Mesothelial cell of epicardium (in vitro differentiated cells): ENCODE results near the gene KDM4B. TPM values are rescaled to one million over a fixed set of nuclear protein-coding genes. Genes with fewer than 3 reads are reported as not detected.

Experiments
- DNase-seq, 2 experiments: peaks; one replicate each; pipeline ENCODE4 v3.0.0; 2021; ENCODE audit warnings: low spot score in 2 of 2; ENCODE audit not compliant: unreplicated experiment in 2 of 2
- H3K27ac Mint-ChIP-seq: 2 replicates; pipeline ENCODE4 v1.8.0; 2021; ENCODE audit warnings: mixed read lengths
- H3K27me3 Mint-ChIP-seq: 2 replicates; pipeline ENCODE4 v1.8.0; 2021; ENCODE audit warnings: low read depth, mixed read lengths
- H3K36me3 Mint-ChIP-seq: 2 replicates; pipeline ENCODE4 v1.8.0; 2021; ENCODE audit warnings: mixed read lengths
- H3K4me1 Mint-ChIP-seq: 2 replicates; pipeline ENCODE4 v1.8.0; 2021; ENCODE audit warnings: mixed read lengths
- H3K4me3 Mint-ChIP-seq: 2 replicates; pipeline ENCODE4 v1.8.0; 2021; ENCODE audit warnings: mild to moderate bottlenecking, moderate library complexity, mixed read lengths
- H3K9me3 Mint-ChIP-seq: 2 replicates; pipeline ENCODE4 v1.8.0; 2021; ENCODE audit warnings: mixed read lengths
- CTCF ChIP-seq: fragments of 200-600 bp; sonication (generic); IDR thresholded peaks from one replicate; pipeline ENCODE4 v1.5.0; 2021; ENCODE audit warnings: antibody characterized with exemption; ENCODE audit not compliant: unreplicated experiment
- total RNA-seq: library from RNA; stranded (reverse); gene quantifications from 3 replicates; pipeline ENCODE4 v1.2.1, GENCODE V29; 2021

KDM4B gene
- total RNA-seq, 1 donor from 2014 or later, result 80.5 TPM

- Mint-ChIP-seq H3K4me3 (no peak overlapping the region), H3K4me1 (peaks cover 7% of the 10 kb centered on the region), H3K36me3 (peaks cover 20% of the 10 kb centered on the region), H3K27me3 (no peaks in the 10 kb centered on the region), H3K9me3 (no peaks in the 10 kb centered on the region), H3K27ac (no peak overlapping the region)
- TF ChIP-seq CTCF, result no peak
- no peak for DNase-seq
Measured at GRCh38 chr19:5076440-5077208, 107.7 kb downstream of the KDM4B start.

GRCh38 chr19:5077209-5077515 lies 108.2 kb downstream of the KDM4B start:
- Mint-ChIP-seq H3K36me3 (peaks cover 20% of the 10 kb centered on the region), H3K4me1 (peaks cover 7% of the 10 kb centered on the region), H3K27ac (no peak overlapping the region)

GRCh38 chr19:5078182-5078581 lies 109.3 kb downstream of the KDM4B start:
- no peaks in the 10 kb centered on the region for H3K27me3 Mint-ChIP-seq
- TF ChIP-seq CTCF, result no peak
- peaks cover 21% of the 10 kb centered on the region for H3K36me3 Mint-ChIP-seq
- H3K27ac Mint-ChIP-seq, result no peak overlapping the region
- H3K4me1 Mint-ChIP-seq, result peaks cover 10% of the 10 kb centered on the region
- H3K4me3 Mint-ChIP-seq, result no peak overlapping the region
- no peaks in the 10 kb centered on the region for H3K9me3 Mint-ChIP-seq
- DNase-seq, result no peak

More at GRCh38 chr19:5077209-5077515, 108.2 kb downstream of the KDM4B start:
- Mint-ChIP-seq H3K4me3 (no peak overlapping the region), H3K9me3 (no peaks in the 10 kb centered on the region), H3K27me3 (no peaks in the 10 kb centered on the region)
- DNase-seq, result no peak
- TF ChIP-seq CTCF, result no peak

GRCh38 chr19:5078666-5079065 lies 109.8 kb downstream of the KDM4B start:
- TF ChIP-seq CTCF, result no peak
- H3K27ac Mint-ChIP-seq, result no peak overlapping the region
- no peak for DNase-seq
- no peak overlapping the region for H3K4me3 Mint-ChIP-seq
- no peaks in the 10 kb centered on the region for H3K9me3 Mint-ChIP-seq
- no peaks in the 10 kb centered on the region for H3K27me3 Mint-ChIP-seq
- peaks cover 12% of the 10 kb centered on the region for H3K4me1 Mint-ChIP-seq
- H3K36me3 Mint-ChIP-seq, result peaks cover 21% of the 10 kb centered on the region

- H3K4me1 Mint-ChIP-seq, result peaks cover 14% of the 10 kb centered on the region
- H3K27me3 Mint-ChIP-seq, result no peaks in the 10 kb centered on the region
- no peak overlapping the region for H3K4me3 Mint-ChIP-seq
- no peak overlapping the region for H3K27ac Mint-ChIP-seq
- DNase-seq, result no peak
- TF ChIP-seq CTCF, result no peak
- H3K36me3 Mint-ChIP-seq, result peaks cover 21% of the 10 kb centered on the region
- H3K9me3 Mint-ChIP-seq, result no peaks in the 10 kb centered on the region
Measured at GRCh38 chr19:5079071-5079774, 110.3 kb downstream of the KDM4B start.
